Progenitor cell of endocrine pancreas (in vitro differentiated cells): ENCODE data around the gene KIAA1549. TPM values are rescaled to one million over a fixed set of nuclear protein-coding genes. Genes with fewer than 3 reads are reported as not detected.

Experiments used
- DNase-seq: peaks from one replicate; pipeline ENCODE4 v3.0.0; 2021; ENCODE audit warnings: low spot score; ENCODE audit not compliant: unreplicated experiment
- H3K27ac Mint-ChIP-seq: 2 replicates; pipeline ENCODE4 v1.8.0; 2021; ENCODE audit warnings: mild to moderate bottlenecking, moderate library complexity, mixed read lengths
- H3K27me3 Mint-ChIP-seq: 2 replicates; pipeline ENCODE4 v1.8.0; 2021; ENCODE audit warnings: mixed read lengths
- H3K36me3 Mint-ChIP-seq: 2 replicates; pipeline ENCODE4 v1.8.0; 2022; ENCODE audit warnings: mixed read lengths; ENCODE audit not compliant: insufficient read depth
- H3K4me1 Mint-ChIP-seq: 2 replicates; pipeline ENCODE4 v1.8.0; 2021; ENCODE audit warnings: low read depth, mixed read lengths
- H3K4me3 Mint-ChIP-seq: 2 replicates; pipeline ENCODE4 v1.8.0; 2021; ENCODE audit warnings: low read depth, mild to moderate bottlenecking, moderate library complexity, mixed read lengths
- H3K9me3 Mint-ChIP-seq: 2 replicates; pipeline ENCODE4 v1.8.0; 2021; ENCODE audit warnings: low read depth, mixed read lengths
- total RNA-seq: library from RNA; stranded (reverse); gene quantifications from 2 replicates; pipeline ENCODE4 v1.2.1, GENCODE V29; 2021
- TF ChIP-seq, protein P1 (sequence below): fragments of 200-600 bp; sonication (generic); IDR thresholded peaks from one replicate; pipeline ENCODE4 v1.5.0; 2021; ENCODE audit warnings: antibody characterized with exemption, mild to moderate bottlenecking; ENCODE audit not compliant: unreplicated experiment

Gene KIAA1549
- total RNA-seq, 1 donor from 2014 or later, result 45.8 TPM

DNA sequence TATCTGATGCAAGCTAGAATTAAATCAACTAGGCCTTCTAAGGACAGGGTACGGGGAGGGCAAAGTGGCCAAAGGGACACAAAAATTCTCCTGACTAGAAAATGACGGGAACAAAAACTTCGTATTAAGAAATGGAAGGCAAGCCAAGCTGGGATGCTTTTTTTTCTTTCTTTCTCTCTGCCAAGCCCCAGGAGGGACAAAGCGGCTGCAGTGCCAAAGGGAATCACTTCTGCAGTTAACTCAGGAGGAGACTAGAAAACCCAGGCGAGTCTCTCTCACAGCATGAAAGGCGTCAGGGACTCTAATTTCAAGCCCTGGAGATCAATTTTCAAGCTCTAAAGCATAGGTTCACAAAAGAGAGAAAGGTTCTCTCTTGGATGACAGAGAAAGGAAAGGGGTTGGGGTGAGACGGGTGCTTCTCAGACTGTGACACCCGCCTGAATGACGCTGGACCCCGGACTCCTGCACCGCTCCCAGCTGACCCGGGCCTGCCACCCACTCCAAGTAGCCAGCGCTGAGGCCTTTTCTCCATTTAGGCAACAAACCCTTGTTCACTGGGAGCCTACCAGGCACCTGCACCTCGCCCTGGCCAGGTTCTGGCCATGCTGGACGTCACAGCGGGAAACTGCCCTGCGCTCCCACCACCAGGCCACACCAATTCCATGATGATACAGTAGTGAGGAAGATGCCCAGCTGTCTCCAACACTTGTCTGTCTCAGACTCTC lies 56.5 kb downstream of the KIAA1549 start:
- peak overlapping the region; percentile 84 for H3K27ac Mint-ChIP-seq
- H3K27me3 Mint-ChIP-seq, result no peaks in the 10 kb centered on the region

DNA sequence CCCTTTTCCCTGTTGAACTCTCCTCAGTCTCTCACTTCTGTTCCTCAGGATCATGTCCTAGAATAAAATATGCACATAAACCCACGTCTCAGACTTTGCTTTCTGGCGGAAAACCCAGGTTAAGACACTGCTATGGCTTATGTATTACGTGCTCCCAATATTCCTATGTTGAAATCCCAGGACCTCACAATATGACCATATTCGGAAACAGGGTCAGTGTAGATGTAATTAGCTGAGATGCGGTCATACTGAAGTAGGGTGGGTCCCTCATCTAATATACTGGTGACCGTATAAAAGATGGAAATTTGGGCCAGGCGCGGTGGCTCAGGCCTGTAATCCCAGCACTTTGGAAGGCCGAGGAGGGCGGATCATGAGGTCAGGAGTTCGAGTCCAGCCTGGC lies 59.9 kb downstream of the KIAA1549 start:
- TF ChIP-seq, protein P1, sequence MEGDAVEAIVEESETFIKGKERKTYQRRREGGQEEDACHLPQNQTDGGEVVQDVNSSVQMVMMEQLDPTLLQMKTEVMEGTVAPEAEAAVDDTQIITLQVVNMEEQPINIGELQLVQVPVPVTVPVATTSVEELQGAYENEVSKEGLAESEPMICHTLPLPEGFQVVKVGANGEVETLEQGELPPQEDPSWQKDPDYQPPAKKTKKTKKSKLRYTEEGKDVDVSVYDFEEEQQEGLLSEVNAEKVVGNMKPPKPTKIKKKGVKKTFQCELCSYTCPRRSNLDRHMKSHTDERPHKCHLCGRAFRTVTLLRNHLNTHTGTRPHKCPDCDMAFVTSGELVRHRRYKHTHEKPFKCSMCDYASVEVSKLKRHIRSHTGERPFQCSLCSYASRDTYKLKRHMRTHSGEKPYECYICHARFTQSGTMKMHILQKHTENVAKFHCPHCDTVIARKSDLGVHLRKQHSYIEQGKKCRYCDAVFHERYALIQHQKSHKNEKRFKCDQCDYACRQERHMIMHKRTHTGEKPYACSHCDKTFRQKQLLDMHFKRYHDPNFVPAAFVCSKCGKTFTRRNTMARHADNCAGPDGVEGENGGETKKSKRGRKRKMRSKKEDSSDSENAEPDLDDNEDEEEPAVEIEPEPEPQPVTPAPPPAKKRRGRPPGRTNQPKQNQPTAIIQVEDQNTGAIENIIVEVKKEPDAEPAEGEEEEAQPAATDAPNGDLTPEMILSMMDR, result no peak
- H3K4me1 Mint-ChIP-seq, result peaks cover 12% of the 10 kb centered on the region
- H3K9me3 Mint-ChIP-seq, result no peaks in the 10 kb centered on the region
- H3K36me3 Mint-ChIP-seq, result peaks cover 18% of the 10 kb centered on the region
- DNase-seq, result no peak
- H3K27me3 Mint-ChIP-seq, result no peaks in the 10 kb centered on the region
- H3K4me3 Mint-ChIP-seq, result no peak overlapping the region
- peak overlapping the region; percentile 51 for H3K27ac Mint-ChIP-seq

More for the DNA sequence above, 56.5 kb downstream of the KIAA1549 start:
- TF ChIP-seq, protein P1, result no peak
- H3K4me3 Mint-ChIP-seq, result no peak overlapping the region
- H3K9me3 Mint-ChIP-seq, result no peaks in the 10 kb centered on the region
- H3K4me1 Mint-ChIP-seq, result peaks cover 10% of the 10 kb centered on the region
- DNase-seq, result no peak
- H3K36me3 Mint-ChIP-seq, result peaks cover 1% of the 10 kb centered on the region

DNA sequence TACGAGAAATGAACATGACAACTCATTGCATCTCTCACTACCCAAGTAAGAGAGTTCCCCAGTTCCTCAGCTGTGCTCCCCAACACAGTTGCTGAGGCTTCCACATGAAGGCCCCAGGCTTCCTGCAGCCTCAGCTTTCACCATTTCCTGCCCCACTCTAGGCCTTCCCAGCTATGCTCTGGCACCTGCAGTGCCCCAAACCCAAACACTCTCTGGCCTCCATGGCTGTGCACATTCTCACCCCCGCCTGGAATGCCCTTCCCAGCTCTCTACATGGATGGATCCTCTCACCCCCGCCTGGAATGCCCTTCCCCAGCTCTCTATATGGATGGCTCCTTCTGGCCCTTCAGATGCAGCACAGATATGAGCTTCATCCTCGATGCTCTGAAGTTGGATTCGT lies 61.3 kb downstream of the KIAA1549 start:
- DNase-seq, result no peak
- Mint-ChIP-seq H3K4me1 (peaks cover 8% of the 10 kb centered on the region), H3K4me3 (no peak overlapping the region), H3K27me3 (no peaks in the 10 kb centered on the region), H3K36me3 (peaks cover 20% of the 10 kb centered on the region), H3K27ac (peak overlapping the region; percentile 25), H3K9me3 (no peaks in the 10 kb centered on the region)
- TF ChIP-seq, protein P1, result no peak

DNA sequence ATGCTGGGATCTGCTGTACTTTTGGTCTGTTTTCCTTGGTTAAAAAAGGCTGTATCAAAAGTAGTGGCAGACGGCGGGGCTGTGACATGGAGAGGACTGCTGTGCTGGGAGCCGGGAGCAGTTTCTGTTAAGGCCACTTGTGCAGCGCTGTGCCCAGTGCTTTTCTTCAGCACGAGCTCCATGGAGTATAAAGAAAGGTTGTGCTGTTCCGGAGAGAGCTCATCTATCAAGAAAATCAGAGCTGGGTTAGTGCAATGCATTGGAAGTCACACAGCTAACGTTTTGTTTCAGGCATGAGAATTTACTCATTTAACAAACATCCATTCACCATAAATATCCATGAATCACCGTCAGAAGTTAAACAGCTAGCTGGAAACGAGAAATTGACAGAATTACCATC lies 62.0 kb downstream of the KIAA1549 start:
- TF ChIP-seq, protein P1, result no peak
- Mint-ChIP-seq H3K27ac (peak overlapping the region; percentile 42), H3K36me3 (peaks cover 23% of the 10 kb centered on the region), H3K4me1 (peaks cover 7% of the 10 kb centered on the region), H3K4me3 (no peak overlapping the region), H3K9me3 (no peaks in the 10 kb centered on the region), H3K27me3 (no peaks in the 10 kb centered on the region)
- no peak for DNase-seq

DNA sequence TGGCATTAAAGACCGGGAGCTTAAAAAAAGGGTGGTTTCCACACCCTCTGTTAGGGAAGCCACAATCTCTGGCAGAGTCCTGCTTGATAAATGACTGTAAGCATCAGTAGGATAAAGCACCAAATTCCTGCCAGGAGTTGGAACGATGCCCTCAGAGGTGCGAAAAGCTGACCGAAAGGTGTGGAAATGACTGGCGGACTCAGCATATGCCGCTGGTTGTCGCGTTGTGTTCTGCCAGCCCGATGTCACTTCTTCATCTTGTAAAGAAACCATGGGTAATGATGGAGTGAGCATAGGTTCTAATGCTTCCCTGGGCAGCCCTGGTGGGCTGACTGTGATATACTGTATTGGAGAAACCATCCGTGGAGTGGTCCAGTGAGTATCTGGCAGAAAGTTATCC lies 62.4 kb downstream of the KIAA1549 start:
- no peaks in the 10 kb centered on the region for H3K9me3 Mint-ChIP-seq
- peaks cover 6% of the 10 kb centered on the region for H3K4me1 Mint-ChIP-seq
- TF ChIP-seq, protein P1, result no peak
- H3K27ac Mint-ChIP-seq, result no peak overlapping the region
- no peak overlapping the region for H3K4me3 Mint-ChIP-seq
- H3K27me3 Mint-ChIP-seq, result no peaks in the 10 kb centered on the region
- DNase-seq, result no peak
- H3K36me3 Mint-ChIP-seq, result peaks cover 23% of the 10 kb centered on the region
